IMR-90 (cell line): Measurements from ENCODE around the gene CYB5D1. TPM values are rescaled to one million over a fixed set of nuclear protein-coding genes. Genes with fewer than 3 reads are reported as not detected.
A peak's percentile ranks its signal among the peaks of the same experiment; 100 is the strongest.

ENCODE experiments used
- ATAC-seq: fragments of 200-7000 bp; cut with Tn5 transposase; 2 replicates; pipeline ENCODE4 v1.9.1; 2020; ENCODE audit warnings: low read depth, mild to moderate bottlenecking, moderate library complexity
- BruUV-seq: library from RNA; stranded (reverse); fragments of 400-500 nt; replicated peaks from 2 replicates; lab custom pipeline; 2021; lab: Mats Ljungman, UMichigan
- CTCF ChIA-PET: fragments of 300-600 bp; formaldehyde crosslinking; extraction: SDS; loops from one replicate; lab custom pipeline; 2021; ENCODE audit warnings: antibody characterized with exemption; lab: Yijun Ruan, JAX
- POLR2A ChIA-PET: fragments of 300-600 bp; sonication (Branson Sonifier 250); formaldehyde crosslinking; loops from one replicate; lab custom pipeline; 2022; ENCODE audit warnings: antibody characterized with exemption; ENCODE audit not compliant: unreplicated experiment; lab: Charles Lee
- DNase-seq: peaks from one replicate; pipeline ENCODE4 v3.0.0; 2013
- H2AFZ ChIP-seq: replicated peaks from 2 replicates; pipeline ENCODE3; 2013; ENCODE audit warnings: low read length, mild to moderate bottlenecking; ENCODE audit not compliant: poor library complexity
- H2AK5ac ChIP-seq: 2 replicates; pipeline ENCODE4 v1.6.1; 2013; ENCODE audit warnings: low read depth, low read length, inconsistent platforms
- H2AK9ac ChIP-seq: replicated peaks from 2 replicates; pipeline ENCODE3; 2013; ENCODE audit warnings: mild to moderate bottlenecking, low read depth, low read length, moderate library complexity; ENCODE audit not compliant: poor library complexity
- H2BK120ac ChIP-seq: 2 replicates; pipeline ENCODE4 v1.6.1; 2013; ENCODE audit warnings: low read depth, low read length, inconsistent platforms
- H2BK15ac ChIP-seq: 3 replicates; pipeline ENCODE4 v1.6.1; 2013; ENCODE audit warnings: low read depth, low read length, inconsistent platforms
- H2BK20ac ChIP-seq: 2 replicates; pipeline ENCODE4 v1.6.1; 2013; ENCODE audit warnings: low read depth, mild to moderate bottlenecking, inconsistent platforms, low read length, moderate library complexity
- H2BK5ac ChIP-seq: 2 replicates; pipeline ENCODE4 v1.6.1; 2013; ENCODE audit warnings: mild to moderate bottlenecking, low read depth, low read length, inconsistent platforms; ENCODE audit not compliant: poor library complexity, severe bottlenecking
- H3K14ac ChIP-seq: replicated peaks from 2 replicates; pipeline ENCODE4 v1.6.1; 2013; ENCODE audit warnings: low read depth, low read length, inconsistent platforms
- H3K18ac ChIP-seq: 2 replicates; pipeline ENCODE4 v1.6.1; 2013; ENCODE audit warnings: low read depth, low read length, control low read depth
- H3K23ac ChIP-seq: 2 replicates; pipeline ENCODE4 v1.6.1; 2013; ENCODE audit warnings: low read depth, low read length, inconsistent platforms
- H3K27ac ChIP-seq: 2 replicates; pipeline ENCODE4 v1.5.1; 2013; ENCODE audit warnings: mild to moderate bottlenecking, control low read depth, low read length; ENCODE audit not compliant: insufficient read depth
- H3K27me3 ChIP-seq: 2 replicates; pipeline ENCODE4 v1.6.1; 2013; ENCODE audit warnings: low read length; ENCODE audit not compliant: control insufficient read depth, insufficient read depth
- H3K36me3 ChIP-seq: 2 replicates; pipeline ENCODE4 v1.6.1; 2013; ENCODE audit warnings: low read length, mixed read lengths; ENCODE audit not compliant: control insufficient read depth, insufficient read depth
- H3K4ac ChIP-seq: 2 replicates; pipeline ENCODE4 v1.6.1; 2013; ENCODE audit warnings: low read depth, low read length, inconsistent platforms
- H3K4me1 ChIP-seq: 2 replicates; pipeline ENCODE4 v1.6.1; 2013; ENCODE audit warnings: low read length, mixed read lengths; ENCODE audit not compliant: control insufficient read depth, insufficient read depth
- H3K4me2 ChIP-seq: 2 replicates; pipeline ENCODE4 v1.6.1; 2013; ENCODE audit warnings: low read depth, mild to moderate bottlenecking, control low read depth, low read length, moderate library complexity
- H3K4me3 ChIP-seq: 2 replicates; pipeline ENCODE4 v1.5.1; 2013; ENCODE audit warnings: low read depth, mild to moderate bottlenecking, control low read depth, low read length, moderate library complexity; ENCODE audit not compliant: insufficient read depth
- H3K56ac ChIP-seq: 2 replicates; pipeline ENCODE4 v1.6.1; 2013; ENCODE audit warnings: low read length, inconsistent platforms; ENCODE audit not compliant: insufficient read depth; ENCODE audit errors: extremely low read depth
- H3K79me1 ChIP-seq, 2 experiments: 2 replicates each; pipeline ENCODE4 v1.6.1; 2013; ENCODE audit warnings: low read length in 2 of 2, inconsistent platforms in 1 of 2, low read depth in 1 of 2
- H3K9ac ChIP-seq: 2 replicates; pipeline ENCODE4 v1.6.1; 2013; ENCODE audit warnings: low read depth, low read length, control low read depth
- H3K9me1 ChIP-seq: 2 replicates; pipeline ENCODE4 v1.6.1; 2013; ENCODE audit warnings: low read length, inconsistent platforms; ENCODE audit not compliant: insufficient read depth
- H3K9me3 ChIP-seq: 2 replicates; pipeline ENCODE4 v1.6.1; 2013; ENCODE audit warnings: low read length; ENCODE audit not compliant: control insufficient read depth, insufficient read depth
- H4K20me1 ChIP-seq: 2 replicates; pipeline ENCODE4 v1.6.1; 2013; ENCODE audit warnings: low read length, inconsistent platforms; ENCODE audit not compliant: insufficient read depth
- H4K5ac ChIP-seq: 2 replicates; pipeline ENCODE4 v1.6.1; 2013; ENCODE audit warnings: mild to moderate bottlenecking, low read depth, low read length, control low read depth
- H4K8ac ChIP-seq, 2 experiments: 2 replicates each; pipeline ENCODE4 v1.6.1; 2013; ENCODE audit warnings: low read depth in 2 of 2, low read length in 2 of 2, control low read depth in 1 of 2, inconsistent platforms in 1 of 2
- H4K91ac ChIP-seq: 2 replicates; pipeline ENCODE4 v1.6.1; 2013; ENCODE audit warnings: low read depth, low read length, inconsistent platforms; ENCODE audit not compliant: insufficient read depth
- BHLHE40 ChIP-seq: fragments of 150-350 bp; IDR thresholded peaks from 2 replicates; pipeline ENCODE4 v1.6.1; 2016; ENCODE audit warnings: mild to moderate bottlenecking, low read depth, low read length
- CHD1 ChIP-seq: IDR thresholded peaks from 2 replicates; pipeline ENCODE4 v1.6.1; 2012; ENCODE audit warnings: low read depth, low read length, improper control_type of control experiment
- FOS ChIP-seq: fragments of 150-350 bp; IDR thresholded peaks from 2 replicates; pipeline ENCODE4 v1.6.1; 2016; ENCODE audit warnings: low read depth, low read length
- MAFK ChIP-seq: IDR thresholded peaks from 2 replicates; pipeline ENCODE4 v1.6.1; 2012; ENCODE audit warnings: low read depth, low read length, improper control_type of control experiment
- MXI1 ChIP-seq: IDR thresholded peaks from 2 replicates; pipeline ENCODE4 v1.6.1; 2012; ENCODE audit warnings: low read depth, mild to moderate bottlenecking, low read length, moderate library complexity, borderline replicate concordance
- NFE2L2 ChIP-seq: fragments of 150-350 bp; IDR thresholded peaks from 2 replicates; pipeline ENCODE4 v1.6.1; 2016; ENCODE audit warnings: low read depth, mild to moderate bottlenecking, low read length
- POLR2A ChIP-seq: IDR thresholded peaks from 2 replicates; pipeline ENCODE4 v1.6.1; 2012; ENCODE audit warnings: mild to moderate bottlenecking, low read depth, low read length
- RAD21 ChIP-seq: IDR thresholded peaks from 2 replicates; pipeline ENCODE4 v1.6.1; 2012; ENCODE audit warnings: low read length, improper control_type of control experiment
- SMC3 ChIP-seq: fragments of 150-350 bp; IDR thresholded peaks from 2 replicates; pipeline ENCODE4 v1.6.1; 2016; ENCODE audit warnings: low read depth, mild to moderate bottlenecking, antibody characterized with exemption, low read length, moderate library complexity
- USF2 ChIP-seq: fragments of 150-350 bp; IDR thresholded peaks from 2 replicates; pipeline ENCODE4 v1.6.1; 2017; ENCODE audit warnings: mild to moderate bottlenecking, antibody characterized with exemption, low read length, low read depth
- WGBS, 2 experiments: methylation state at CpG; one replicate each; pipeline versions ENCODE4 v1.1.5 to v1.1.7; 2013; ENCODE audit warnings: missing lambda C conversion rate in 2 of 2; ENCODE audit not compliant: insufficient read length in 1 of 2; ENCODE audit errors: extremely low coverage in 2 of 2; 5-methylcytosine and 5-hydroxymethylcytosine counted together
- dilution Hi-C: fragments of 300-500 bp; cut with HindIII; formaldehyde crosslinking; loops from one replicate; pipeline ENCODE4 v1.14.3; 2018; ENCODE audit warnings: low sequenced_read_pairs; ENCODE audit not compliant: unreplicated experiment
- in situ Hi-C: fragments of 300-500 bp; cut with MboI; formaldehyde crosslinking; loops from 3 replicates; pipeline ENCODE4 v1.14.3; 2019; ENCODE audit warnings: low sequenced_read_pairs, inconsistent platforms, mixed read lengths
- intact Hi-C: fragments of 100-400 bp; cut with micrococcal nuclease; formaldehyde crosslinking; loops from 2 replicates; pipeline ENCODE4 v1.10.0; 2022
- polyA plus RNA-seq, 3 experiments: library from polyadenylated mRNA; depleted of rRNA; stranded (reverse); fragments of >200 nt; gene quantifications; 2 replicates each; pipeline ENCODE4 v1.2.3, GENCODE V29; 2012; ENCODE audit warnings: low replicate concordance in 1 of 3
- total RNA-seq: library from RNA; depleted of rRNA; stranded (reverse); fragments of >200 nt; gene quantifications from 2 replicates; pipeline ENCODE4 v1.2.3, GENCODE V29; 2012
- TF ChIP-seq, protein P1 (sequence below): conservative IDR thresholded peaks from 2 replicates; pipeline ENCODE4 v1.5.1; 2012; ENCODE audit warnings: mild to moderate bottlenecking, low read depth, low read length, improper control_type of control experiment

Gene CYB5D1
- total and polyA plus RNA-seq, 2 of the 4 experiments (the other 2 are of a cell fraction) = 8.8 to 10.8 TPM

DNA sequence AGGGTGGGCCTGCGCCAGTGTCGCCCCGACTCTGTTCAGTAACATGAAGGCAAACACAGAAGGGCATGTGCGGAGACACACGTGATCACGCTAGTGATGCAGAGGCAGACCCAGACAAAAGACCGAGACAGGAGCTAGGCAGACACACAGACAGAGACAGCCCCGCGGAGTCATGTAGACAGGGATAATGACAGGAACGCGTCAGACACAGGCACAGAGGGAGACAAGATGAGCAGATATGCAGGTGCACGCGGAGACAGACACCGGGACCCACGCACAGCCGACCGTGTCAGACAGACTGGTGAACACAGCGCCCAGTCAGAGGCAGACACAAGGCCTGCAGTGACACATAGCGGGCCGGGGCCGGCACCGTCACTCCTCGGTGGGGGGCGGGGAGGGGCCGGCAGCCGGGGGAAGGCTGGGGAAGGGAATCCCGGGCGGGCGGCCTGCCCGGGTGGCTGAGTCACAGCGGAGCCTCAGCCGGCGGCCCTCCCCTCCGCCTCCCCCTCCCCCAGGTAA, 16.3 kb upstream of the CYB5D1 start (continued):
- TF ChIP-seq, protein P1, sequence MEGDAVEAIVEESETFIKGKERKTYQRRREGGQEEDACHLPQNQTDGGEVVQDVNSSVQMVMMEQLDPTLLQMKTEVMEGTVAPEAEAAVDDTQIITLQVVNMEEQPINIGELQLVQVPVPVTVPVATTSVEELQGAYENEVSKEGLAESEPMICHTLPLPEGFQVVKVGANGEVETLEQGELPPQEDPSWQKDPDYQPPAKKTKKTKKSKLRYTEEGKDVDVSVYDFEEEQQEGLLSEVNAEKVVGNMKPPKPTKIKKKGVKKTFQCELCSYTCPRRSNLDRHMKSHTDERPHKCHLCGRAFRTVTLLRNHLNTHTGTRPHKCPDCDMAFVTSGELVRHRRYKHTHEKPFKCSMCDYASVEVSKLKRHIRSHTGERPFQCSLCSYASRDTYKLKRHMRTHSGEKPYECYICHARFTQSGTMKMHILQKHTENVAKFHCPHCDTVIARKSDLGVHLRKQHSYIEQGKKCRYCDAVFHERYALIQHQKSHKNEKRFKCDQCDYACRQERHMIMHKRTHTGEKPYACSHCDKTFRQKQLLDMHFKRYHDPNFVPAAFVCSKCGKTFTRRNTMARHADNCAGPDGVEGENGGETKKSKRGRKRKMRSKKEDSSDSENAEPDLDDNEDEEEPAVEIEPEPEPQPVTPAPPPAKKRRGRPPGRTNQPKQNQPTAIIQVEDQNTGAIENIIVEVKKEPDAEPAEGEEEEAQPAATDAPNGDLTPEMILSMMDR = peak; percentile 34; the same call in 1 of the 2 replicates

DNA sequence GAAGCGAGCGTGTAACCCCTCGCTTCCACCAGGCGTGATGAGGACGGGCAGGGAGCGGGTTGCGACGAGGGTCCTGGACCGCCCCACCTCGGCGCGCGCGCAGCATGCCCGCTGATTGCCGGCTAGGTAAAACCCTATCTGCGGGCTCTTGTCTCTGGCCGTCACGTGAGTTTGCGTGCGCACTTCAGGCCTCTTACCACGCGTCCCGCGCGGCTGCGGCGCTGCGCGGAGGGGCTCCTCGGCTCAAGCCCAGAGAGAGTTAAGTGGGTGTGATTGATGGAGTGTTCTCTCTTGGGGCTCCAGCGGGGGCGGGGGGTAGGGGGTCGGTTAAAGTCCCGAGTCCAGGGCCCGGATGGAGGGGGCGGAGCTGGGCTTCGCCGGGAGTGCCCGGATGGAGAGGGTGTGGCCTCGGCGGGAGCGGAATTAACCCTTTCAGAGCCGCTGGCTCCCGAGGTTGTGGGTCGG, 15.9 kb upstream of the CYB5D1 start:
- peak overlapping the region; percentile 97 for H3K4me2 ChIP-seq
- BruUV-seq = no TSS peak
- peak overlapping the region; percentile 99 for H2AK5ac ChIP-seq
- H3K23ac ChIP-seq = peak overlapping the region; percentile 77
- peak overlapping the region; percentile 98 for H2AK9ac ChIP-seq
- intact Hi-C loops = loop anchor here (2.0 to 5.0 kb wide), 2 partner anchors 15 to 270 kb away; partner anchors contain the start of gene NAA38
- peaks cover 9% of the 10 kb centered on the region; the same call in 1 of the 2 replicates for H3K9me1 ChIP-seq
- peak overlapping the region; percentile 12; the same call in 1 of the 2 replicates for H4K5ac ChIP-seq
- peaks cover 25% of the 10 kb centered on the region for H3K4me1 ChIP-seq
- H2BK15ac ChIP-seq = peak overlapping the region; percentile 98; the same call in 2 of the 3 replicates
- H2BK120ac ChIP-seq = peak overlapping the region; percentile 91
- 2% methylated on average over 8 of the region's 46 CpGs; no CpG with 5 or more reads in 1 of the 2 experiments for WGBS, 2 experiments
- peaks cover 77% of the 10 kb centered on the region for H4K20me1 ChIP-seq
- H3K4ac ChIP-seq = peak overlapping the region; percentile 97
- peak overlapping the region; percentile 97 for H2BK5ac ChIP-seq
- H4K8ac ChIP-seq = peak overlapping the region; percentile 79 to 91
- peak overlapping the region; percentile 68 for H3K18ac ChIP-seq
- ATAC-seq (peak; percentile 32), DNase-seq (peak; percentile 82)
- dilution Hi-C loops = no loop called here
- ChIA-PET POLR2A (no interaction called here), CTCF (interaction anchor here (1.2 kb wide), 1 partner anchor 71 kb away, joined by 3 read pairs; no protein-coding TSS in a partner anchor)
- peak overlapping the region; percentile 67; the same call in 1 of the 2 replicates for H2BK20ac ChIP-seq
- peak overlapping the region; percentile 71 for H3K4me3 ChIP-seq
- H3K27ac ChIP-seq = peak overlapping the region; percentile 98
- H3K56ac ChIP-seq = peak overlapping the region; percentile 81
- H3K9ac ChIP-seq = peak overlapping the region; percentile 92
- peak overlapping the region; percentile 82 for H3K14ac ChIP-seq
- H3K27me3 ChIP-seq = no peaks in the 10 kb centered on the region
- H3K79me1 ChIP-seq = peaks cover 19 to 82% of the 10 kb centered on the region in 2 experiments
- H4K91ac ChIP-seq = peak overlapping the region; percentile 89
- no peaks in the 10 kb centered on the region for H3K9me3 ChIP-seq
- TF ChIP-seq RAD21 = no peak
- peak; percentile 88; the same call in 1 of the 2 replicates for TF ChIP-seq CHD1
- no peak for TF ChIP-seq MAFK
- TF ChIP-seq FOS = no peak
- no peak for TF ChIP-seq NFE2L2
- TF ChIP-seq BHLHE40 = peak; percentile 92
- peak; percentile 2; the same call in 1 of the 2 replicates for TF ChIP-seq SMC3
- TF ChIP-seq MXI1 = no peak
- TF ChIP-seq POLR2A = peak; percentile 80
- peak; percentile 65 for TF ChIP-seq USF2
- in situ Hi-C loops = no loop called here
- peak overlapping the region; percentile 94 for H2AFZ ChIP-seq
- H3K36me3 ChIP-seq = peaks cover 23% of the 10 kb centered on the region; the same call in 1 of the 2 replicates
